GM12878 (cell line): ENCODE measurements around the gene RAD52. TPM values are rescaled to one million over a fixed set of nuclear protein-coding genes. Genes with fewer than 3 reads are reported as not detected.

Source experiments
- CBFB ChIP-seq: IDR thresholded peaks from 2 replicates; pipeline ENCODE4 v1.6.1; 2016; ENCODE audit warnings: antibody characterized with exemption, low read depth
- KDM1A ChIP-seq: fragments of 200-600 bp; sonication (generic); IDR thresholded peaks from 2 replicates; pipeline ENCODE4 v1.6.1; 2016; ENCODE audit warnings: borderline replicate concordance
- REST ChIP-seq: IDR thresholded peaks from 2 replicates; pipeline ENCODE4 v1.6.1; 2012; ENCODE audit warnings: mild to moderate bottlenecking, low read depth, low read length
- STAT1 ChIP-seq: fragments of 450-650 bp; conservative IDR thresholded peaks from 2 replicates; pipeline ENCODE4 v1.6.1; 2014; ENCODE audit warnings: antibody characterized with exemption, mild to moderate bottlenecking
- TARDBP ChIP-seq: IDR thresholded peaks from 2 replicates; pipeline ENCODE4 v1.6.1; 2016; ENCODE audit warnings: borderline replicate concordance
- YY1 ChIP-seq: IDR thresholded peaks from 2 replicates; pipeline ENCODE4 v1.6.1; 2011; ENCODE audit warnings: low read depth, mild to moderate bottlenecking, low read length
- ZBTB4 ChIP-seq: fragments of 450-650 bp; formaldehyde crosslinking; IDR thresholded peaks from 2 replicates; pipeline ENCODE4 v1.4.0; 2022; ENCODE audit warnings: mild to moderate bottlenecking, moderate library complexity
- polyA plus RNA-seq, 11 experiments: library from polyadenylated mRNA; depleted of rRNA in 4 of 11; unstranded in 6 of 11; stranded (reverse) in 5 of 11; fragments of >200 nt; fragmentation: Nextera tagmentation in 4 of 11; fragmentation: Illumina TruSeq in 1 of 11; extraction: Ambion mirVana in 4 of 11; extraction: Trizol in 1 of 11; gene quantifications; 1 replicate in 1 of 11; 2 replicates in 10 of 11; pipeline versions ENCODE4 v1.2.1 to v1.2.3, GENCODE V29; 2011 to 2016; ENCODE audit warnings: inconsistent platforms in 2 of 11, missing spikeins in 2 of 11, low read depth in 1 of 11
- total RNA-seq, 4 experiments: library from RNA; depleted of rRNA in 3 of 4; stranded (reverse); fragments of >200 nt in 3 of 4; fragmentation: Illumina TruSeq in 1 of 4; extraction: Trizol in 1 of 4; gene quantifications; 2 replicates each; pipeline versions ENCODE4 v1.2.1 to v1.2.3, GENCODE V29; 2013 to 2021

Gene RAD52
- total and polyA plus RNA-seq, 10 of the 15 experiments (the other 5 are each of a cell fraction or from before 2014, with no cell fraction given): 2.0 to 15.7 (median 8.9) TPM

GRCh38 chr12:885701-886100 lies 63.8 kb downstream of the RAD52 start (continued):
- TF ChIP-seq REST: no peak
- no peak for TF ChIP-seq STAT1
- TF ChIP-seq CBFB: no peak
- TF ChIP-seq TARDBP: no peak
- TF ChIP-seq YY1: no peak
- no peak for TF ChIP-seq KDM1A
- TF ChIP-seq ZBTB4: no peak
- TF ChIP-seq, all 136 proteins: peak for 0
